NCI-H2107 treated with DMSO at 0.1 percent for 48 hours (cell line): ENCODE measurements around the gene PTPRS.
"Not testable (repeated sequence)": the region's sequence is repeated elsewhere in the genome, so short reads cannot be mapped to it uniquely, and the experiment has no call there.

Experiments used
- DNase-seq: peaks from one replicate; lab custom pipeline; 2025; ENCODE audit not compliant: unreplicated experiment; lab: John Stamatoyannopoulos, UW

PTPRS gene

GRCh38 chr19:5340637-5341447 lies at the start of gene PTPRS:
Gene PTPRS (minus strand): TSS chr19:5340812. CDS start chr19:5286140, 54,672 bp downstream.
- DNase-seq = peak; percentile 56

GRCh38 chr19:5389353-5389752 lies 48.7 kb upstream of the PTPRS start:
- DNase-seq = no peak

GRCh38 chr19:5387472-5387871 lies 46.9 kb upstream of the PTPRS start:
- no peak for DNase-seq

DNA sequence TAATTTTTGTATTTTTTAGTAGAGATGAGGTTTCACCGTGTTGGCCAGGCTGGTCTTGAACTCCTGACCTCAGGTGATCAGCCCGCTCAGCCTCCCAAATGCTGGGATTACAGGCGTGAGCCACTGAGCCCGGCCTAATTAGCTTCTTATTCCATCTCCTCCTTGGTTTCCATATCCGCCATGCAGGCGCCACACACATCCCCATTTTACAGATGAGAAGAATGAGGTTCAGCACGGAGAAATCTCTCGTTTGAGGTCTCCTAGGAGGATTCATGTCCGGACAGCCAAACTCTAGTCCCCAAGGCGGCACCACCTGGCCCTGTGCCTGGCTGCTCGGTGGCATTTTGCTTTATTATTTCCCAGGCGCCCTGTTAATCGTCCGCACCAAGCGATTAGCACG lies 46.2 kb upstream of the PTPRS start:
- no peak for DNase-seq

DNA sequence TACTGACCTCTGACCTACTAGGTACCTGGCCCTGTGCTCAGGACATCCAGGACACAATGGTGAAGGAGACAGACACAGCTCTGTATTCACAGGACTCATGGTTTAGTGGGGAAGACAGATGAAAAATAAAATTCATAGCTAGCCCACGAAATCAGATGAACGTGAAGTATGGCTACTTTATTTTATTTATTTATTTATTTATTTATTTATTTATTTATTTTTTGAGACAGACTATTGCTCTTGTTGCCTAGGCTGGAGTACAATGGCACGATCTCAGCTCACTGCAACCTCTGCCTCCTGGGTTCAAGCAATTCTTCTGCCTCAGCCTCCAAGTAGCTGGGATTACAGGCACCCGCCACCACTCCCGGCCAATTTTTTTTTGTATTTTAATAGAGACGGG lies 40.6 kb upstream of the PTPRS start:
- DNase-seq = not testable (repeated sequence)

DNA sequence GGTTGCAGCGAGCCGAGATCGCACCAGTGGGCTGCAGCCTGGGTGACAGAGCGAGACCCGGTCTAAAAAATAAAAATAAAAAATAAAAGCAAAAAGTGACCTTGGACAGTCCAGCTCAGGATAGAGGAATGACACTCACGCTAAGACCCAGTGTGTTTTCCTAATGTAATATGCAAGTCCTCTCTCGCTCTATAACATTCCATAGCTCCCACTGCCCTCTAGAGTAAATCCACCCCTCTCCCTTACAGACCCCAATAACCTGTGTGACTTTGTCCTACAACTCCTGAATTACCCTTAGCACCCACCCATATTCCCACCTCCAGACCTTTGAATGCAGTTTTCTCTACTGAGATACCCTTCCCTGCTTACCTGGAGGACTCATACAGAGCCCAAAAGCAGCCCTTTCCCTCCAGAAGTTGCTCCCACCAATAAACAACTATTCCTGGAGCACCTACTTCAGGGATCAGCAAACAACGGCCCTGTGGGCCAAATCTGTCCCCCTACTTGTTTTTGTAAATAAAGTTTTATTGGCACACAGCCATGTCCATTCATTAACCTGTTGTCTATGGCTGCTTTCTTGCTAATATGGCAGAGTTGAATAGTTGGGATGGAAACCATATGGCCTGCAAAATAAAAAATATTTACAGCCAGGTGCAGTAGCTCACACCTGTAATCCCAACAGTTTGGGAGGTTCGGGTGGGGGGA lies 39.8 kb upstream of the PTPRS start:
- no peak for DNase-seq

DNA sequence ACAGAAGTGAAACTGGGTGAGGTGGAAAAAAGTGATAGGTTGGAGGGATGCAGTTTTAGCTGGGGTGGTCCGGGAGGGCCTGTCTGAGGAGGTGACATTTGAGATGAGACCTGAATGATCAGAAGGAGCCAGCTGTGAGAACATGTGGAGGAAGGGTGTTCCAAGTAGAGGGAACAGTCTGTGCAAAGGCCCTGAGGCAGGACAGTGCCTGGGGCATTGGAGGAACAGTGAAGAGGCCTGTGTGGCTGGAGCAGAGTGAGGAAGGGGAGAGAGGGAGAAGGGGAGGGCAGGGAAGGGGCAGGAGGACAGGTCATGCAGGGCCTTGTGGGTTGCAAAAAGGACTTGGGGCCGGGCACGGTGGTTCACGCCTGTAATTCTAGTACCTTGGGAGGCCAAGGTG lies 36.3 kb upstream of the PTPRS start:
- no peak for DNase-seq

- no peak for DNase-seq
Measured at GRCh38 chr19:5372572-5373200, 32.1 kb upstream of the PTPRS start.

DNA sequence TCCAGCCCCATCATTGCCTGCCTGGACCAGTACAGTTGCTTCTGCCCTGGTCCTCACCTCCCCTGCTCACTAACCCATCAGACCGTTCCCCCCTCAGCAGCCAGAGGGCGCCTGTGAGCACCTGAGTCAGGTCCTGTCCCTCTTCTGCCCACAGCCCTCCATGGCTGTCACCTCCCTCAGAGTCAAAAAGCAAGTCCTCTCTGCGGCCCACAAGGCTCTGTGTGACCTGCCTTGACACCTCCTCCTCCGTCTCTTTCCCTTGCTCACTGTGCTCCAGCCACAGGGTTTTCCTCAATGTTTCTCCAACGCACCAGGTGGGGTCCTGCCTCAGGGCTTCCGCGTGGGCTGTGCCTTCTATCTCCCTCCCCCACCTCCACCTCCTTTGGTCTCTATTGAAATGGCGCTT lies 29.4 kb upstream of the PTPRS start:
- DNase-seq = no peak

DNA sequence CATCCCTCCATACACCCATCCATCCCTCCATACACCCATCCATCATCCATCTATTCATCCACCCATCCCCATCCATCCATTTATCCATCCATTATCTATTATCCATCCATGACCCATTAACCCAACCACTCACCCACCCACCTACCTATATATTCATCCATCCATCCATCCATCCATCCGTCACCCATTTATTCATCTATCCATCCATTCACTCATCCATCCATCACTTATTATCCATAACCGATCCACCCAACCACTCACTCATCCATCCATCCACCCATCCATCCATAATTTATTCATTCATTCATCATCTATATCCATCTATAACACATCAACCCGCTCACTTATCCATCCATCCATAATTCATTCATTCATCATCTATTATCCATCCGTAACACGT lies 28.7 kb upstream of the PTPRS start:
- no peak for DNase-seq

- DNase-seq = no peak
Measured at GRCh38 chr19:5367530-5368133, 27.0 kb upstream of the PTPRS start.

DNA sequence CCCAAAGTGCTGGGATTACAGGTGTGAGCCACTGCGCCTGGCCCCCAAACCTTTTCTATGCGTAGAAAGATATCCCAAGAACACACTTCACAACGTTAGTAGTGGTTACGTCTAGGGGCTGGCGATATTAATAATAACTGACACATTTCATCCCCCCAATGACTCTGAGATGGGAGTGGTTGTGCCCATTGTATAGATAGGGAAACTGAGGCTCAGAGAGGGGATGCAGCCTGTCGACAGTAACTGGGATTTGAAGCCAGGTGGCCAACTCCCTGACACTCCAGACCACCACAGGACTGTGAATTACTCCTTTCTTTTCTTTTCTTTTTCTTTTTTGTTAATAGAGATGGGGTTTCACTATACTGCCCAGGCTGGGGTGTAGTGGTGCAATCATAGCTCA lies 25.3 kb upstream of the PTPRS start:
- DNase-seq = no peak

GRCh38 chr19:5364674-5365073 lies 24.1 kb upstream of the PTPRS start:
- DNase-seq = no peak

GRCh38 chr19:5361839-5362238 lies 21.2 kb upstream of the PTPRS start:
- DNase-seq = not testable (repeated sequence)

- no peak for DNase-seq
Measured at GRCh38 chr19:5361407-5361806, 20.8 kb upstream of the PTPRS start.

- no peak for DNase-seq
Measured at GRCh38 chr19:5360003-5360780, 19.6 kb upstream of the PTPRS start.

GRCh38 chr19:5358173-5358800 lies 17.7 kb upstream of the PTPRS start:
- DNase-seq = no peak

GRCh38 chr19:5357584-5357983 lies 17.0 kb upstream of the PTPRS start:
- no peak for DNase-seq

DNA sequence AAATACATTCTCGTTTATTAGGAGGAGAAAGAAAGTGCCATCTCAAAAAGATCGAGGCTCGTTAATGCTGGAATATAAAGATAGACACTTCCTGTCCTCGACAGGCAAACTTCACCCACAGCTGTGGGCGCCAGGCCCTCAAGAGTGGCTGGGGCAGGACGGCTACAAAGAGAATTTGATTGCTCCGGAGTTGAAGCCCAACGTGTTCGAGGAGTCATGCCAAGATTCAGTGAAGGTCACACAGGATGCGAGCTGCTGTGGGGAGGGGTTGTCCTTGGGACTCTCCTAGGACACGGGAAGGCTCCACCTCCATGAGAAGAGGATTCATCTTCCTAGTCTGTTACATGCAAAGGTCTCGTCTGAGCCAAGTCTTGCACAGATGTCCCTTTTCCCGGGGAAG lies 16.3 kb upstream of the PTPRS start:
- no peak for DNase-seq

DNA sequence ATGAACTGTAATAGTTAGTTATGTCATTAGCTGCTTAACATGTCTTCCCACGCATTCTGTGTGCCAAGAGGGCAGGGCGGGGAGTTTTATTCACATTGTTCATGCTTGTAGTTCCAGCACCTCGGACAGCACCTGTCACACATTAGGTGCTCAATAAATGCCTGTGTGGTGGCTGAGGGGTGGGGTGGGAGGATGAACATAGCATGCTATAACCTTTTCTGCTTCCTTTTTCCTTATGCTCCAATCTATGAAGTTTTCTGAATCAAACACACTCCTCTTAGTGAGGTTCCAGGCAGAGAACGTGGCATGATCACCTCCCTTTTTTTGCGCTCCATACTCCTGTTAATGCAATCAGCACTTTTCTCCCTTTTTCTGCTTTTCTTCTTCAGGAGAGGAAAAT lies 15.8 kb upstream of the PTPRS start:
- no peak for DNase-seq
